HL-60 (cell line): ENCODE measurements around the gene LRRC46.

ENCODE experiments used
- DNase-seq, 2 experiments: peaks; one replicate each; pipeline ENCODE4 v3.0.0-alpha.2; 2010 to 2020; ENCODE audit warnings: low read depth in 1 of 2, low spot score in 1 of 2
- H3K27ac ChIP-seq: fragments of 250-450 bp; sonication (Bioruptor Pico); replicated peaks from 2 replicates; pipeline ENCODE4 v1.5.1; 2020; ENCODE audit warnings: mild to moderate bottlenecking, moderate library complexity
- H3K27me3 ChIP-seq: fragments of 250-450 bp; sonication (Bioruptor Pico); 2 replicates; pipeline ENCODE4 v1.5.1; 2021; ENCODE audit warnings: mild to moderate bottlenecking, moderate library complexity; ENCODE audit not compliant: insufficient read depth, poor library complexity, severe bottlenecking
- H3K4me3 ChIP-seq: replicated peaks from 2 replicates; pipeline ENCODE4 v1.5.1; 2011; ENCODE audit warnings: mild to moderate bottlenecking, control low read depth, low read length; ENCODE audit not compliant: insufficient read depth
- GABPA ChIP-seq: IDR thresholded peaks from 2 replicates; pipeline ENCODE4 v1.6.1; 2012; ENCODE audit warnings: low read depth
- POLR2AphosphoS5 ChIP-seq: IDR thresholded peaks from 2 replicates; pipeline ENCODE4 v1.6.1; 2012; ENCODE audit warnings: low read depth
- SPI1 ChIP-seq: IDR thresholded peaks from 2 replicates; pipeline ENCODE4 v1.6.1; 2012; ENCODE audit warnings: low read depth, mild to moderate bottlenecking, borderline replicate concordance
- TF ChIP-seq, protein P1 (sequence below): IDR thresholded peaks from one replicate; pipeline ENCODE4 v1.5.1; 2011; ENCODE audit warnings: low read length, control low read depth, inconsistent platforms; ENCODE audit not compliant: insufficient read depth
- TF ChIP-seq, protein P2 (sequence below): IDR thresholded peaks from 2 replicates; pipeline ENCODE4 v1.6.1; 2012; ENCODE audit warnings: low read depth; ENCODE audit not compliant: insufficient replicate concordance

LRRC46 gene

DNA sequence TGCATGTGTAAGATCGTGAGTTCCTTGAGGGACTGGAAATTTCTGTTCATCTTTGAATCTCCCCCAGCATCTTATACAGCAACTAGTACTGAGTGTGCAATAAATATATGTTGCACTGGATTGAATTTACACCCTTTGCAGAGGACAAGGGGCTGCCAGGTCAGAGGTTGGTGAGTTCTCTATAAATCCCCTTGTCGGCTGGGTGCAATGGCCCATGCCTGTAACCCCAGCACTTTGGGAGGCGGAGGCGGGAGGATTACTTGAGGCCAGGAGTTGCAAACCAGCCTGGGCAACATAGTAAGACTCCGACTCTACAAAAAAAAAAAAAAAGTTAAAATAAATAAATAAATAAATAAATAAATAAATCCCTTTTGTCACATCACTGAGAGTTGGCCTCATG lies 28.9 kb downstream of the LRRC46 start:
- TF ChIP-seq POLR2AphosphoS5 (no peak), SPI1 (no peak), GABPA (no peak)
- TF ChIP-seq, protein P1, sequence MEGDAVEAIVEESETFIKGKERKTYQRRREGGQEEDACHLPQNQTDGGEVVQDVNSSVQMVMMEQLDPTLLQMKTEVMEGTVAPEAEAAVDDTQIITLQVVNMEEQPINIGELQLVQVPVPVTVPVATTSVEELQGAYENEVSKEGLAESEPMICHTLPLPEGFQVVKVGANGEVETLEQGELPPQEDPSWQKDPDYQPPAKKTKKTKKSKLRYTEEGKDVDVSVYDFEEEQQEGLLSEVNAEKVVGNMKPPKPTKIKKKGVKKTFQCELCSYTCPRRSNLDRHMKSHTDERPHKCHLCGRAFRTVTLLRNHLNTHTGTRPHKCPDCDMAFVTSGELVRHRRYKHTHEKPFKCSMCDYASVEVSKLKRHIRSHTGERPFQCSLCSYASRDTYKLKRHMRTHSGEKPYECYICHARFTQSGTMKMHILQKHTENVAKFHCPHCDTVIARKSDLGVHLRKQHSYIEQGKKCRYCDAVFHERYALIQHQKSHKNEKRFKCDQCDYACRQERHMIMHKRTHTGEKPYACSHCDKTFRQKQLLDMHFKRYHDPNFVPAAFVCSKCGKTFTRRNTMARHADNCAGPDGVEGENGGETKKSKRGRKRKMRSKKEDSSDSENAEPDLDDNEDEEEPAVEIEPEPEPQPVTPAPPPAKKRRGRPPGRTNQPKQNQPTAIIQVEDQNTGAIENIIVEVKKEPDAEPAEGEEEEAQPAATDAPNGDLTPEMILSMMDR = no peak
- TF ChIP-seq, protein P2, sequence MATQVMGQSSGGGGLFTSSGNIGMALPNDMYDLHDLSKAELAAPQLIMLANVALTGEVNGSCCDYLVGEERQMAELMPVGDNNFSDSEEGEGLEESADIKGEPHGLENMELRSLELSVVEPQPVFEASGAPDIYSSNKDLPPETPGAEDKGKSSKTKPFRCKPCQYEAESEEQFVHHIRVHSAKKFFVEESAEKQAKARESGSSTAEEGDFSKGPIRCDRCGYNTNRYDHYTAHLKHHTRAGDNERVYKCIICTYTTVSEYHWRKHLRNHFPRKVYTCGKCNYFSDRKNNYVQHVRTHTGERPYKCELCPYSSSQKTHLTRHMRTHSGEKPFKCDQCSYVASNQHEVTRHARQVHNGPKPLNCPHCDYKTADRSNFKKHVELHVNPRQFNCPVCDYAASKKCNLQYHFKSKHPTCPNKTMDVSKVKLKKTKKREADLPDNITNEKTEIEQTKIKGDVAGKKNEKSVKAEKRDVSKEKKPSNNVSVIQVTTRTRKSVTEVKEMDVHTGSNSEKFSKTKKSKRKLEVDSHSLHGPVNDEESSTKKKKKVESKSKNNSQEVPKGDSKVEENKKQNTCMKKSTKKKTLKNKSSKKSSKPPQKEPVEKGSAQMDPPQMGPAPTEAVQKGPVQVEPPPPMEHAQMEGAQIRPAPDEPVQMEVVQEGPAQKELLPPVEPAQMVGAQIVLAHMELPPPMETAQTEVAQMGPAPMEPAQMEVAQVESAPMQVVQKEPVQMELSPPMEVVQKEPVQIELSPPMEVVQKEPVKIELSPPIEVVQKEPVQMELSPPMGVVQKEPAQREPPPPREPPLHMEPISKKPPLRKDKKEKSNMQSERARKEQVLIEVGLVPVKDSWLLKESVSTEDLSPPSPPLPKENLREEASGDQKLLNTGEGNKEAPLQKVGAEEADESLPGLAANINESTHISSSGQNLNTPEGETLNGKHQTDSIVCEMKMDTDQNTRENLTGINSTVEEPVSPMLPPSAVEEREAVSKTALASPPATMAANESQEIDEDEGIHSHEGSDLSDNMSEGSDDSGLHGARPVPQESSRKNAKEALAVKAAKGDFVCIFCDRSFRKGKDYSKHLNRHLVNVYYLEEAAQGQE = no peak
- no peak overlapping the region for H3K27ac ChIP-seq
- no peak for DNase-seq
- no peak overlapping the region for H3K4me3 ChIP-seq
- peaks cover 6% of the 10 kb centered on the region for H3K27me3 ChIP-seq

DNA sequence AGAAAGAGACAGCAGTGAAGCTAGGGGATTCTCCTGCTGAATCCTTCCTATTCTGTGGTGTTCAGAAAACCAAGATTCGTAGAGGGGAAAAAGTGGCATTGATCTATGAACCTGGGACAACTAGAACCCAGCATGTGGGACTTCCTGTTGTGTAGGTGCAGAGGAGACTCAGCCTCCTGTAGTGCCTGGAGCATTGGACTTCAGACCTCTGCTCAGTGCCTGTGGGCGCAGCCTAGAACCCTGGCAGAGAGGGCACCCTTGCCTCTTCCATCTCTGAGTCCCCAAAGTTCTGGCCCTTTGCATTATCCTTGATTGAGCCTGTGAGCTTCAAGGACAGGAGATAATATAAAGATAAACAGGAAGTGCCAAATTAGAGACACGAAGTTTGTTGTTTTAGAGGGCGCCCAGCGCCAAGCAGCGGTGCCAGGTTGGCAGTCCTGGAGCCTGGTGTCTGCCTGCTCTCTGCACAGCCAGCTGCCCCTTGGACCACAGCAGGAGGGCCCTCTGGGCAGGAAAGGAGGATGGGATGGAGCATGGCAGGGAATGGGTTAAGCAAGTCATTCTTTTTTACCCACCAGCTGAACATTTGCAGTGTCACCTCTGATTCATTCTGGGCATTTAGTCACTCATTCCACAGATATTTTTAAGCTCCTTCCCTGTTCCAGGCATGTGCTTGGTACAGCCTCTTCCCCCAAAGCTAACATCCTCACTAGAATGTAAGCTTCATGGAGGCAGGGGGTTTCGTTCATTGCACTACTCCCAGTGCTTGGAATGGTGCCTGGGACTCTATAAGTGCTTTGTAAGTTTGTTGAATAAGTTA lies 31.4 kb downstream of the LRRC46 start:
- Histone ChIP-seq H3K4me3 (no peak overlapping the region), H3K27ac (no peak overlapping the region), H3K27me3 (peaks cover 7% of the 10 kb centered on the region)
- TF ChIP-seq SPI1 (no peak), POLR2AphosphoS5 (no peak), GABPA (no peak)
- TF ChIP-seq, protein P2 = no peak
- TF ChIP-seq, protein P1 = no peak
- no peak for DNase-seq

DNA sequence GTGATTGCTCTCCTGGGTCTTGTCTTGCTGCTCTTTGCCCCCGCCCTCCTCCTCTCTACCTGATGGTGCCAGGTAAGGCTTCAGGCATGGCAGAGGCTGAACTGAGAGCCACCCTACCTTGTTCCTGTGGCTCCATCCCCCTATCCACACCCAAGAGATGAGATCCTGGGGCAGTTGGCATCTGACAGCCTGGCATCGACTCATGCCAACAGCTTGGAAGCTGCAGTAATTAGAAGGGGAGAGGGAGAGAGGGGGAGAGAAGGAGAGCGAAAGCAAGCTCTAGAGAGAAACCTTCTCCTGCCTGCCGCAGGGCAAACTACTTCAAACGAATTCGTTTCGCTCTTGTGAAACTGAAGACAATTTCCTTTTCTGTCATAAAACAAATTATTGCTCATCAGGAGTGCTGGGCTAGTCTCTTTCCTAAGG lies 33.3 kb downstream of the LRRC46 start:
- no peak for DNase-seq
- TF ChIP-seq SPI1 (no peak), GABPA (no peak), POLR2AphosphoS5 (no peak)
- TF ChIP-seq, protein P2 = no peak
- H3K4me3 ChIP-seq = no peak overlapping the region
- peaks cover 5% of the 10 kb centered on the region for H3K27me3 ChIP-seq
- no peak overlapping the region for H3K27ac ChIP-seq
